HG02870 (cell line): ENCODE data around the gene TRAPPC3L.

ENCODE experiments used
- ATAC-seq: cut with Tn5 transposase; IDR thresholded peaks from one replicate; pipeline ENCODE4 v1.9.1; 2021; ENCODE audit warnings: mild to moderate bottlenecking, moderate library complexity; ENCODE audit not compliant: unreplicated experiment

The TRAPPC3L gene

GRCh38 chr6:116560130-116560529 is 14.6 kb upstream of the TRAPPC3L start:
- ATAC-seq = no peak

GRCh38 chr6:116557893-116558292 is 12.4 kb upstream of the TRAPPC3L start:
- ATAC-seq = no peak

- ATAC-seq = no peak
These were observed 11.4 kb upstream of the TRAPPC3L start for GRCh38 chr6:116556814-116557415.

- ATAC-seq = no peak
These were observed 10.6 kb upstream of the TRAPPC3L start for GRCh38 chr6:116556065-116556464.

- ATAC-seq = no peak
These were observed 8.0 kb upstream of the TRAPPC3L start, which contains the start of gene CALHM4 for GRCh38 chr6:116553451-116553850. Gene CALHM4, plus strand, starts transcription at chr6:116553751. Its CDS starts 43 bp downstream, at chr6:116553794.

GRCh38 chr6:116550796-116551195 is 5.3 kb upstream of the TRAPPC3L start:
- no peak for ATAC-seq

- ATAC-seq = no peak
These were observed 1.9 kb upstream of the TRAPPC3L start for GRCh38 chr6:116547358-116547757.

GRCh38 chr6:116543149-116543548 is 2.3 kb downstream of the TRAPPC3L start:
- no peak for ATAC-seq

GRCh38 chr6:116542426-116542825 is 3.1 kb downstream of the TRAPPC3L start:
- no peak for ATAC-seq

GRCh38 chr6:116536216-116536621 is 9.3 kb downstream of the TRAPPC3L start:
- peak; percentile 42 for ATAC-seq

GRCh38 chr6:116535109-116535508 is 10.4 kb downstream of the TRAPPC3L start:
- no peak for ATAC-seq

- ATAC-seq = no peak
These were observed 12.1 kb downstream of the TRAPPC3L start for GRCh38 chr6:116533233-116533957.

GRCh38 chr6:116531675-116532570 is 13.6 kb downstream of the TRAPPC3L start:
- peak; percentile 54 for ATAC-seq

GRCh38 chr6:116530436-116530835 is 15.0 kb downstream of the TRAPPC3L start:
- ATAC-seq = no peak

GRCh38 chr6:116529466-116530290 is 15.8 kb downstream of the TRAPPC3L start:
- ATAC-seq = no peak

- ATAC-seq = no peak
These were observed 16.7 kb downstream of the TRAPPC3L start for GRCh38 chr6:116528780-116529179.

GRCh38 chr6:116528133-116528532 is 17.4 kb downstream of the TRAPPC3L start:
- no peak for ATAC-seq

- ATAC-seq = no peak
These were observed 21.2 kb downstream of the TRAPPC3L start for GRCh38 chr6:116524236-116524635.

- ATAC-seq = no peak
These were observed 22.6 kb downstream of the TRAPPC3L start for GRCh38 chr6:116522896-116523295.

GRCh38 chr6:116518621-116519368 is 26.7 kb downstream of the TRAPPC3L start:
- ATAC-seq = no peak
